ENCODE results near the gene TFF2.

The TFF2 gene

GRCh38 chr21:42350927-42351426, at the start of gene TFF2:
Gene TFF2, minus strand, starts transcription at chr21:42350994. Its CDS starts 37 bp downstream, at chr21:42350957.
- no peak for DNase-seq

- DNase-seq, result peak; percentile 27
These were observed 49.7 kb upstream of the TFF2 start for GRCh38 chr21:42400525-42400924.

- no peak for DNase-seq
These were observed 47.7 kb upstream of the TFF2 start for GRCh38 chr21:42398436-42399028.

GRCh38 chr21:42397746-42398394, 47.1 kb upstream of the TFF2 start:
- no peak for DNase-seq

GRCh38 chr21:42396799-42397745, 46.3 kb upstream of the TFF2 start:
- no peak for DNase-seq

- no peak for DNase-seq
These were observed 45.3 kb upstream of the TFF2 start, which contains the start of gene TMPRSS3 for GRCh38 chr21:42395905-42396651. Gene TMPRSS3, minus strand, starts transcription at chr21:42396052. Its CDS starts 635 bp downstream, at chr21:42395417.

GRCh38 chr21:42395302-42395701, 44.5 kb upstream of the TFF2 start:
- no peak for DNase-seq

- DNase-seq, result no peak
These were observed 42.7 kb upstream of the TFF2 start for GRCh38 chr21:42393443-42393950.

GRCh38 chr21:42392731-42393442, 42.1 kb upstream of the TFF2 start:
- no peak for DNase-seq

- no peak for DNase-seq
These were observed 40.5 kb upstream of the TFF2 start for GRCh38 chr21:42391297-42391696.

GRCh38 chr21:42390696-42391095, 39.9 kb upstream of the TFF2 start:
- DNase-seq, result no peak

- no peak for DNase-seq
These were observed 39.4 kb upstream of the TFF2 start for GRCh38 chr21:42390193-42390592.

- no peak for DNase-seq
These were observed 38.6 kb upstream of the TFF2 start for GRCh38 chr21:42389449-42389835.

- DNase-seq, result no peak
These were observed 38.1 kb upstream of the TFF2 start for GRCh38 chr21:42388740-42389448.

GRCh38 chr21:42387843-42388340, 37.1 kb upstream of the TFF2 start:
- DNase-seq, result no peak

- DNase-seq, result no peak
These were observed 36.4 kb upstream of the TFF2 start for GRCh38 chr21:42387164-42387563.

GRCh38 chr21:42386034-42386591, 35.3 kb upstream of the TFF2 start:
- no peak for DNase-seq

- DNase-seq, result no peak
These were observed 34.8 kb upstream of the TFF2 start for GRCh38 chr21:42385619-42386018.

GRCh38 chr21:42384989-42385388, 34.2 kb upstream of the TFF2 start:
- DNase-seq, result no peak

GRCh38 chr21:42384156-42384945, 33.6 kb upstream of the TFF2 start:
- DNase-seq, result no peak
